Thoracic aorta (tissue), 2 donors: Measurements from ENCODE around the gene DHDH. TPM values are rescaled to one million over a fixed set of nuclear protein-coding genes. Genes with fewer than 3 reads are reported as not detected.

Experiments
- ATAC-seq: fragments of 150-250 bp; one replicate; pipeline ENCODE4 v1.8.0; 2017; ENCODE audit warnings: low read depth; ENCODE audit not compliant: insufficient number of reproducible peaks, low FRiP score
- DNase-seq: peaks from one replicate; pipeline ENCODE4 v3.0.0-alpha.2; 2020; ENCODE audit warnings: low spot score
- H3K27ac ChIP-seq, 2 donors: fragments of 200-600 bp; sonication (generic); 1 replicate in 1 of 2; 2 replicates in 1 of 2; pipeline ENCODE4 v1.5.1; 2016; ENCODE audit warnings: mild to moderate bottlenecking in 2 of 2, moderate library complexity in 2 of 2
- H3K27me3 ChIP-seq: fragments of 200-600 bp; sonication (generic); replicated peaks from 2 replicates; pipeline ENCODE4 v1.6.0; 2016; ENCODE audit warnings: mild to moderate bottlenecking; ENCODE audit not compliant: insufficient read depth
- H3K36me3 ChIP-seq: fragments of 200-600 bp; sonication (generic); one replicate; pipeline ENCODE4 v1.5.1; 2016
- H3K4me1 ChIP-seq, 2 donors: fragments of 200-600 bp; sonication (generic); 1 replicate in 1 of 2; 2 replicates in 1 of 2; pipeline versions ENCODE4 v1.5.1 to v1.6.0; 2016; ENCODE audit warnings: low read depth in 2 of 2, mild to moderate bottlenecking in 1 of 2; ENCODE audit not compliant: control insufficient read depth in 1 of 2
- H3K4me3 ChIP-seq: fragments of 200-600 bp; sonication (generic); 2 replicates; pipeline ENCODE4 v1.5.1; 2016; ENCODE audit warnings: mild to moderate bottlenecking
- H3K9me3 ChIP-seq: fragments of 200-600 bp; sonication (generic); 2 replicates; pipeline ENCODE4 v1.5.1; 2016
- total RNA-seq, 2 donors: library from RNA; depleted of rRNA; stranded (reverse); fragments of >200 nt; gene quantifications; one replicate each; pipeline versions ENCODE4 v1.1.0 to v1.2.3, GENCODE V29; 2016
- TF ChIP-seq, protein P1 (sequence below): fragments of 200-600 bp; sonication (generic); IDR thresholded peaks from one replicate; pipeline ENCODE4 v1.5.1; 2019; ENCODE audit warnings: antibody characterized with exemption

The DHDH gene
- total RNA-seq, 2 donors from 2014 or later: 3.7 TPM; not detected in 1

DNA sequence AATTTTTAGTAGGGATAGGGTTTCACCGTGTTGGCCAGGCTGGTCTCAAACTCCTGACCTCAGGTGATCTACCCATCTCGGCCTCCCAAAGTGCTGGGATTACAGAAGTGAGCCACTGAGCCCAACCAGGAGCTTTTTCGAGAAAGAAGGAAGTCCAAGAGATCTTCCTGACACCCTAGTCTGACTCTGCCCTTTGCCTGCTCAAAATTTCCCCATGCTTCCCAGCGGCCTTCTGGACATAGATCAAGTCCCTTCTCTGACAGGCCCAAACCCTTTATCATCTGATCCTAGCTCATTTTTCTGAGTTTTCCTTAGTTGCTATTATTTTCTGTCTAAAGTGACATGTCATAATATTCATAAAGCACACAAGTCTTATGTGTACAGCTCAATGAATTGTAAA is 19.6 kb downstream of the DHDH start:
- no peak overlapping the region for H3K27ac ChIP-seq

DNA sequence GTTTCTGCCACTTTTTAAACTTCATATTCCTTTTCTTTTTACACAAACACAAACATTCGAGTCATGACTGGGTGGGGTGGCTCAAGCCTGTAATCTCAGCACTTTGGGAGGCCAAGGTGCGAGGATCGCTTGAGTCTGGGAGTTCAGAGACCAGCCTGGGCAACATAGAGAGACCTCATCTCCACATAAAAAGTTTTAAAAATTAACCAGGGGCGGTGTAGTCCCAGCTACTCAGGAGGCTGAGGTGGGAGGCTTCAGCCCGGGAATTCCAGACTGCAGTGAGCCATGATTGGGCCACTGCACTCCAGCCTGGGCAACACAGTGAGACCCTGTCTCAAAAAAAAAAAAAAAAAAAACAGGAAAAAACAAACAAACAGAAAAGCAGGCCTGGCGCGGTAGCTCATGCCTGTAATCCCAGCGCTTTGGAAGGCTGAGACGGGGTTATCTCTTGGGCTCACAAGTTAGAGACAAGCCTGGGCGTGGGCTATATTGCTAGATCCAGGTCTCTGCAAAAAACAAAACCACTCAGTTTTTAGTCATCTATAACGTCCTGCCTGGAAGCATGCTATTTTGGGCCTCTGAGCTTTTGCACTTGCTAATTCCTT is 20.6 kb downstream of the DHDH start:
- Histone ChIP-seq H3K27ac (peak overlapping the region; percentile 85 to 88), H3K9me3 (no peaks in the 10 kb centered on the region), H3K36me3 (peaks cover 4% of the 10 kb centered on the region), H3K4me3 (peak overlapping the region; percentile 86), H3K4me1 (peaks cover 11 to 20% of the 10 kb centered on the region in 2 donors), H3K27me3 (no peaks in the 10 kb centered on the region)
- TF ChIP-seq, protein P1, sequence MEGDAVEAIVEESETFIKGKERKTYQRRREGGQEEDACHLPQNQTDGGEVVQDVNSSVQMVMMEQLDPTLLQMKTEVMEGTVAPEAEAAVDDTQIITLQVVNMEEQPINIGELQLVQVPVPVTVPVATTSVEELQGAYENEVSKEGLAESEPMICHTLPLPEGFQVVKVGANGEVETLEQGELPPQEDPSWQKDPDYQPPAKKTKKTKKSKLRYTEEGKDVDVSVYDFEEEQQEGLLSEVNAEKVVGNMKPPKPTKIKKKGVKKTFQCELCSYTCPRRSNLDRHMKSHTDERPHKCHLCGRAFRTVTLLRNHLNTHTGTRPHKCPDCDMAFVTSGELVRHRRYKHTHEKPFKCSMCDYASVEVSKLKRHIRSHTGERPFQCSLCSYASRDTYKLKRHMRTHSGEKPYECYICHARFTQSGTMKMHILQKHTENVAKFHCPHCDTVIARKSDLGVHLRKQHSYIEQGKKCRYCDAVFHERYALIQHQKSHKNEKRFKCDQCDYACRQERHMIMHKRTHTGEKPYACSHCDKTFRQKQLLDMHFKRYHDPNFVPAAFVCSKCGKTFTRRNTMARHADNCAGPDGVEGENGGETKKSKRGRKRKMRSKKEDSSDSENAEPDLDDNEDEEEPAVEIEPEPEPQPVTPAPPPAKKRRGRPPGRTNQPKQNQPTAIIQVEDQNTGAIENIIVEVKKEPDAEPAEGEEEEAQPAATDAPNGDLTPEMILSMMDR: no peak
- ATAC-seq (no peak), DNase-seq (no peak)

More for the DNA sequence above, 19.6 kb downstream of the DHDH start:
- no peak for DNase-seq
- Histone ChIP-seq H3K4me3 (no peak overlapping the region), H3K9me3 (no peaks in the 10 kb centered on the region), H3K27me3 (no peaks in the 10 kb centered on the region), H3K36me3 (peaks cover 4% of the 10 kb centered on the region), H3K4me1 (peaks cover 11 to 20% of the 10 kb centered on the region in 2 donors)
- TF ChIP-seq, protein P1: no peak
- no peak for ATAC-seq

- ATAC-seq (peak; percentile 95), DNase-seq (peak; percentile 87)
- Histone ChIP-seq H3K9me3 (no peaks in the 10 kb centered on the region), H3K4me3 (peak within 1 kb of the TSS; percentile 86), H3K4me1 (peaks cover 11 to 20% of the 10 kb centered on the region in 2 donors), H3K27me3 (no peaks in the 10 kb centered on the region), H3K27ac (peak within 1 kb of the TSS; percentile 88), H3K36me3 (peaks cover 4% of the 10 kb centered on the region)
- TF ChIP-seq, protein P1: no peak
These were observed 21.3 kb downstream of the DHDH start, which contains the start of gene BAX for GRCh38 chr19:48954595-48955307. BAX (plus strand) TSS chr19:48954875; CDS start chr19:48954929, 54 bp downstream.

GRCh38 chr19:48955308-48955958 is 21.9 kb downstream of the DHDH start:
- Histone ChIP-seq H3K4me1 (peaks cover 11 to 20% of the 10 kb centered on the region in 2 donors), H3K9me3 (no peaks in the 10 kb centered on the region), H3K27ac (peak overlapping the region; percentile 88), H3K36me3 (peaks cover 4% of the 10 kb centered on the region), H3K4me3 (peak overlapping the region; percentile 86), H3K27me3 (no peaks in the 10 kb centered on the region)
- TF ChIP-seq, protein P1: no peak
- DNase-seq (no peak), ATAC-seq (no peak)

DNA sequence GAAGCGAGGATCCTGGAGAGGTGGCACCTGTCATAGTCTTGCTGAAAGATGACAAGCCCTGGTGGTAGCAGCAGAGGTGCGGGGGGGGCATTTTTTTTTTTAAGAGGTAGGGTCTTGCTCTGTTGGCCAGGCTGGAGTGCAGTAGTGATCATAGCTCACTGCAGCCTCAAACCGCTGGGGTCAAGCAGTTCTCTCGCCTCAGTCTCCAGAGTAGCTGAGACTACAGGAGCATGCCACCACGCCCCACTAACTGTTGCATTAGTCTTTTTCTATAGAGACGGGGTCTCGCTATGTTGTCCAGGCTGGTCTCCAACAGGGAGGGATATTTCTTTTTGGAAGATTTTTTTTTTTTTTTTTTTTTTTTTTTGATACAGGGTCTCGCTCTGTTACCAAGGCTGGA is 24.5 kb downstream of the DHDH start:
- TF ChIP-seq, protein P1: no peak
- no peak for DNase-seq
- no peak for ATAC-seq
- Histone ChIP-seq H3K27me3 (no peaks in the 10 kb centered on the region), H3K4me1 (peaks cover 11 to 20% of the 10 kb centered on the region in 2 donors), H3K4me3 (no peak overlapping the region), H3K36me3 (peaks cover 4% of the 10 kb centered on the region), H3K9me3 (no peaks in the 10 kb centered on the region), H3K27ac (no peak overlapping the region)
